Mesenchymal stem cell (in vitro differentiated cells and primary cell): ENCODE results near the gene LRWD1.
"Not testable (repeated sequence)": the region's sequence is repeated elsewhere in the genome, so short reads cannot be mapped to it uniquely, and the experiment has no call there.

ENCODE experiments used
- DNase-seq: peaks from one replicate; pipeline ENCODE4 v3.0.0-alpha.2; 2013
- H2AFZ ChIP-seq: one replicate; pipeline ENCODE4 v1.6.1; 2013; ENCODE audit warnings: low read depth, mild to moderate bottlenecking, control low read depth, inconsistent platforms, low read length, moderate library complexity
- H2AK5ac ChIP-seq: 2 replicates; pipeline ENCODE4 v1.6.1; 2013; ENCODE audit warnings: low read length, moderate library complexity, mild to moderate bottlenecking, inconsistent platforms; ENCODE audit not compliant: severe bottlenecking
- H2BK120ac ChIP-seq: one replicate; pipeline ENCODE4 v1.6.1; 2013; ENCODE audit warnings: low read depth, mild to moderate bottlenecking, inconsistent platforms, low read length, moderate library complexity
- H2BK12ac ChIP-seq, 2 experiments: one replicate each; pipeline ENCODE4 v1.6.1; 2013; ENCODE audit warnings: inconsistent platforms in 2 of 2, low read length in 2 of 2, mild to moderate bottlenecking in 2 of 2, moderate library complexity in 2 of 2, control low read depth in 1 of 2
- H2BK15ac ChIP-seq: one replicate; pipeline ENCODE4 v1.6.1; 2013; ENCODE audit warnings: mild to moderate bottlenecking, low read depth, inconsistent platforms; ENCODE audit not compliant: poor library complexity, severe bottlenecking
- H2BK5ac ChIP-seq: 2 replicates; pipeline ENCODE4 v1.6.1; 2013; ENCODE audit warnings: low read depth, mild to moderate bottlenecking, low read length, control low read depth, inconsistent platforms; ENCODE audit not compliant: poor library complexity, severe bottlenecking
- H3K14ac ChIP-seq, 2 experiments: one replicate each; pipeline ENCODE4 v1.6.1; 2013; ENCODE audit warnings: inconsistent platforms in 2 of 2, low read length in 2 of 2, control low read depth in 1 of 2, mild to moderate bottlenecking in 1 of 2, moderate library complexity in 1 of 2
- H3K18ac ChIP-seq, 2 experiments: one replicate each; pipeline ENCODE4 v1.6.1; 2013; ENCODE audit warnings: inconsistent platforms in 2 of 2, low read length in 2 of 2, control low read depth in 1 of 2, low read depth in 1 of 2, mild to moderate bottlenecking in 1 of 2
- H3K23ac ChIP-seq, 2 experiments: one replicate each; pipeline ENCODE4 v1.6.1; 2013; ENCODE audit warnings: inconsistent platforms in 2 of 2, low read length in 2 of 2, mild to moderate bottlenecking in 2 of 2, moderate library complexity in 2 of 2, control low read depth in 1 of 2
- H3K27ac ChIP-seq: 2 replicates; pipeline ENCODE4 v1.5.1; 2013; ENCODE audit warnings: mild to moderate bottlenecking, moderate library complexity, low read length, control low read depth, inconsistent platforms; ENCODE audit not compliant: poor library complexity, severe bottlenecking
- H3K27me3 ChIP-seq, 2 experiments: 2 replicates each; pipeline versions ENCODE4 v1.6.1 to v1.7.0; 2013; ENCODE audit warnings: low read length in 2 of 2, mild to moderate bottlenecking in 2 of 2, moderate library complexity in 2 of 2, control low read depth in 1 of 2, inconsistent platforms in 1 of 2; ENCODE audit not compliant: control insufficient read depth in 1 of 2, insufficient read depth in 1 of 2
- H3K36me3 ChIP-seq, 2 experiments: 2 replicates each; pipeline versions ENCODE4 v1.6.1 to v1.7.0; 2013; ENCODE audit warnings: low read length in 2 of 2, control low read depth in 1 of 2, inconsistent platforms in 1 of 2, low read depth in 1 of 2, mild to moderate bottlenecking in 1 of 2; ENCODE audit not compliant: insufficient read depth in 2 of 2, control insufficient read depth in 1 of 2
- H3K4ac ChIP-seq, 2 experiments: one replicate each; pipeline ENCODE4 v1.6.1; 2013; ENCODE audit warnings: inconsistent platforms in 2 of 2, low read length in 2 of 2, mild to moderate bottlenecking in 2 of 2, moderate library complexity in 2 of 2, control low read depth in 1 of 2, low read depth in 1 of 2
- H3K4me1 ChIP-seq: 2 replicates; pipeline ENCODE4 v1.6.1; 2013; ENCODE audit warnings: low read depth, low read length, control low read depth; ENCODE audit not compliant: control insufficient read depth, insufficient read depth
- H3K4me2 ChIP-seq: 2 replicates; pipeline ENCODE4 v1.6.1; 2013; ENCODE audit warnings: low read length, mild to moderate bottlenecking, inconsistent platforms; ENCODE audit not compliant: poor library complexity, severe bottlenecking
- H3K4me3 ChIP-seq, 2 experiments: 2 replicates each; pipeline versions ENCODE4 v1.5.1 to v1.7.0; 2013; ENCODE audit warnings: low read length in 2 of 2, mild to moderate bottlenecking in 2 of 2, control low read depth in 1 of 2, low read depth in 1 of 2; ENCODE audit not compliant: insufficient read depth in 1 of 2
- H3K79me1 ChIP-seq: replicated peaks from 2 replicates; pipeline ENCODE4 v1.6.1; 2013; ENCODE audit warnings: mild to moderate bottlenecking, control low read depth, low read length, inconsistent platforms; ENCODE audit not compliant: poor library complexity, severe bottlenecking
- H3K9ac ChIP-seq: 2 replicates; pipeline ENCODE4 v1.7.0; 2013; ENCODE audit warnings: mild to moderate bottlenecking, low read length, moderate library complexity
- H3K9me3 ChIP-seq: 2 replicates; pipeline ENCODE4 v1.7.0; 2013; ENCODE audit warnings: mild to moderate bottlenecking, low read length; ENCODE audit not compliant: control insufficient read depth
- H4K8ac ChIP-seq: one replicate; pipeline ENCODE4 v1.6.1; 2013; ENCODE audit warnings: inconsistent platforms, mild to moderate bottlenecking, low read length, moderate library complexity
- H4K91ac ChIP-seq: one replicate; pipeline ENCODE4 v1.6.1; 2013; ENCODE audit warnings: mild to moderate bottlenecking, low read length, inconsistent platforms
- WGBS: methylation state at CpG from one replicate; pipeline ENCODE4 v1.1.7; 2013; ENCODE audit warnings: mixed read lengths; 5-methylcytosine and 5-hydroxymethylcytosine counted together

The LRWD1 gene

DNA sequence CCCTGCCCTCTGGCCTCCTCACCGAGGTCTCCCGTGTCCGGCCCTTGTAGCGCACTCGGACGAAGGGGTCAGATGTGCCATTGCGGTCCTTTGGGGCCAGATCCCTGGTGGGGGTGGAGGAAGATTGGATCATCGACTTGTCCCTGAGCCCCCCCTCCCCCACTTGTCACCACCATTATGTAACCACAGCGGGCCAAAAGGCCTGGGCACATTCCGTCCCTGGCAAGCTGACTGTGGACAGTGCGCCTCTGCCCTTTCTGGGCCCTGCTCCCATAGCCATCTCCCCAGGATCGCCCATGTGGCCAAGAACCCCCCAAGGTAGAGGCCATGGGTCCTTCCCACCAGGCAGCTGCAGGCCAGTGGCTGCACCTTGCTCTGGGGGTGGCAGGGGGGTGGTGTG is 38.4 kb downstream of the LRWD1 start:
- not testable (repeated sequence) for H3K27me3 ChIP-seq, H3K14ac ChIP-seq, H3K9ac ChIP-seq, H2BK120ac ChIP-seq, H3K36me3 ChIP-seq, H3K23ac ChIP-seq, H3K4me3 ChIP-seq, H3K18ac ChIP-seq, H2BK15ac ChIP-seq, H2BK12ac ChIP-seq, H2AK5ac ChIP-seq, H3K4ac ChIP-seq, H3K27ac ChIP-seq, H2AFZ ChIP-seq, H4K8ac ChIP-seq, H3K4me2 ChIP-seq, H3K9me3 ChIP-seq, H2BK5ac ChIP-seq, DNase-seq, H4K91ac ChIP-seq, H3K4me1 ChIP-seq, H3K79me1 ChIP-seq
- WGBS, result no CpG with 5 or more reads among the region's 12 CpGs

- H3K4me3 ChIP-seq, H3K9ac ChIP-seq, H2AFZ ChIP-seq, H3K18ac ChIP-seq, H3K27me3 ChIP-seq, H3K36me3 ChIP-seq, H3K27ac ChIP-seq, H3K4me1 ChIP-seq, H2AK5ac ChIP-seq, H2BK5ac ChIP-seq, H2BK15ac ChIP-seq, H3K23ac ChIP-seq, H2BK120ac ChIP-seq, H3K79me1 ChIP-seq, H3K4ac ChIP-seq, H4K8ac ChIP-seq, H3K14ac ChIP-seq, H3K4me2 ChIP-seq, H2BK12ac ChIP-seq, H3K9me3 ChIP-seq, DNase-seq, H4K91ac ChIP-seq: not testable (repeated sequence)
- 44% methylated on average over 3 of the region's 24 CpGs for WGBS
Observed at GRCh38 chr7:102505298-102506185, 40.8 kb downstream of the LRWD1 start.

- H3K4me3 ChIP-seq, H2BK120ac ChIP-seq, H3K14ac ChIP-seq, H2AK5ac ChIP-seq, H3K27ac ChIP-seq, H2BK5ac ChIP-seq, H2BK12ac ChIP-seq, H3K79me1 ChIP-seq, H2AFZ ChIP-seq, H2BK15ac ChIP-seq, H3K18ac ChIP-seq, H3K4ac ChIP-seq, H3K23ac ChIP-seq, H3K36me3 ChIP-seq, DNase-seq, H3K9ac ChIP-seq, H4K8ac ChIP-seq, H3K4me2 ChIP-seq, H3K9me3 ChIP-seq, H3K4me1 ChIP-seq, H4K91ac ChIP-seq, H3K27me3 ChIP-seq: not testable (repeated sequence)
- WGBS, result no CpG with 5 or more reads among the region's 8 CpGs
Observed at GRCh38 chr7:102507410-102508088, 42.8 kb downstream of the LRWD1 start.

GRCh38 chr7:102510575-102510974 is 45.8 kb downstream of the LRWD1 start:
- H3K23ac ChIP-seq, H3K36me3 ChIP-seq, H2BK120ac ChIP-seq, H3K9me3 ChIP-seq, H4K8ac ChIP-seq, H3K4ac ChIP-seq, H2BK12ac ChIP-seq, H3K4me3 ChIP-seq, H3K79me1 ChIP-seq, DNase-seq, H3K4me1 ChIP-seq, H2AFZ ChIP-seq, H4K91ac ChIP-seq, H3K27ac ChIP-seq, H2BK5ac ChIP-seq, H3K14ac ChIP-seq, H3K27me3 ChIP-seq, H3K4me2 ChIP-seq, H3K9ac ChIP-seq, H3K18ac ChIP-seq, H2AK5ac ChIP-seq, H2BK15ac ChIP-seq: not testable (repeated sequence)
- no CpG with 5 or more reads among the region's 8 CpGs for WGBS
